Osteoblast (primary cell): ENCODE results near the gene ASTN2. TPM values are rescaled to one million over a fixed set of nuclear protein-coding genes. Genes with fewer than 3 reads are reported as not detected.

ENCODE experiments used
- DNase-seq: peaks from one replicate; pipeline ENCODE4 v3.0.0; 2011; ENCODE audit warnings: low spot score, mixed read lengths; ENCODE audit not compliant: insufficient read length; ENCODE audit errors: missing footprints
- H2AFZ ChIP-seq: 2 replicates; pipeline ENCODE4 v1.6.0; 2011; ENCODE audit warnings: mild to moderate bottlenecking, low read length
- H3K27ac ChIP-seq: 2 replicates; pipeline ENCODE4 v1.5.1; 2011; ENCODE audit warnings: mild to moderate bottlenecking, low read depth, low read length, moderate library complexity
- H3K27me3 ChIP-seq: 2 replicates; pipeline ENCODE4 v1.6.0; 2012; ENCODE audit warnings: mild to moderate bottlenecking, control low read depth, inconsistent platforms, low read length, moderate library complexity; ENCODE audit not compliant: insufficient read depth
- H3K36me3 ChIP-seq: 2 replicates; pipeline ENCODE4 v1.5.1; 2011; ENCODE audit warnings: mild to moderate bottlenecking, low read length, control low read depth, moderate library complexity; ENCODE audit not compliant: insufficient read depth
- H3K4me1 ChIP-seq: 2 replicates; pipeline ENCODE4 v1.5.1; 2011; ENCODE audit warnings: mild to moderate bottlenecking, low read length, control low read depth, moderate library complexity; ENCODE audit not compliant: insufficient read depth
- H3K4me2 ChIP-seq: 2 replicates; pipeline ENCODE4 v1.6.0; 2011; ENCODE audit warnings: mild to moderate bottlenecking, low read length; ENCODE audit not compliant: insufficient read depth
- H3K4me3 ChIP-seq: fragments of 200-600 bp; sonication (generic); 3 replicates; pipeline ENCODE4 v1.5.1; 2012; ENCODE audit warnings: mild to moderate bottlenecking, low read length, inconsistent platforms; ENCODE audit not compliant: insufficient read depth
- H3K79me2 ChIP-seq: 2 replicates; pipeline ENCODE4 v1.6.0; 2012; ENCODE audit warnings: mild to moderate bottlenecking, low read length, control low read depth, inconsistent platforms; ENCODE audit not compliant: insufficient read depth
- H3K9me3 ChIP-seq: 2 replicates; pipeline ENCODE4 v1.5.1; 2011; ENCODE audit warnings: low read depth, low read length, control low read depth
- H4K20me1 ChIP-seq: 2 replicates; pipeline ENCODE4 v1.6.0; 2012; ENCODE audit warnings: mild to moderate bottlenecking, low read length, control low read depth; ENCODE audit not compliant: insufficient read depth
- total RNA-seq: library from RNA; depleted of rRNA; stranded (reverse); fragments of >200 nt; gene quantifications from 2 replicates; pipeline ENCODE4 v1.2.3, GENCODE V29; 2012
- TF ChIP-seq, protein P1 (sequence below): IDR thresholded peaks from 2 replicates; pipeline ENCODE4 v1.5.1; 2011; ENCODE audit warnings: mild to moderate bottlenecking, low read depth, low read length, moderate library complexity; ENCODE audit errors: extremely low read depth

Gene ASTN2
- total RNA-seq, 1 donor, result 4.7 TPM

GRCh38 chr9:116437411-116438370 lies 977.2 kb downstream of the ASTN2 start:
- H3K27ac ChIP-seq, result no peak overlapping the region
- TF ChIP-seq, protein P1, sequence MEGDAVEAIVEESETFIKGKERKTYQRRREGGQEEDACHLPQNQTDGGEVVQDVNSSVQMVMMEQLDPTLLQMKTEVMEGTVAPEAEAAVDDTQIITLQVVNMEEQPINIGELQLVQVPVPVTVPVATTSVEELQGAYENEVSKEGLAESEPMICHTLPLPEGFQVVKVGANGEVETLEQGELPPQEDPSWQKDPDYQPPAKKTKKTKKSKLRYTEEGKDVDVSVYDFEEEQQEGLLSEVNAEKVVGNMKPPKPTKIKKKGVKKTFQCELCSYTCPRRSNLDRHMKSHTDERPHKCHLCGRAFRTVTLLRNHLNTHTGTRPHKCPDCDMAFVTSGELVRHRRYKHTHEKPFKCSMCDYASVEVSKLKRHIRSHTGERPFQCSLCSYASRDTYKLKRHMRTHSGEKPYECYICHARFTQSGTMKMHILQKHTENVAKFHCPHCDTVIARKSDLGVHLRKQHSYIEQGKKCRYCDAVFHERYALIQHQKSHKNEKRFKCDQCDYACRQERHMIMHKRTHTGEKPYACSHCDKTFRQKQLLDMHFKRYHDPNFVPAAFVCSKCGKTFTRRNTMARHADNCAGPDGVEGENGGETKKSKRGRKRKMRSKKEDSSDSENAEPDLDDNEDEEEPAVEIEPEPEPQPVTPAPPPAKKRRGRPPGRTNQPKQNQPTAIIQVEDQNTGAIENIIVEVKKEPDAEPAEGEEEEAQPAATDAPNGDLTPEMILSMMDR, result no peak
- H4K20me1 ChIP-seq, result no peaks in the 10 kb centered on the region
- DNase-seq, result no peak
- no peaks in the 10 kb centered on the region for H3K36me3 ChIP-seq
- no peak overlapping the region for H3K4me2 ChIP-seq
- H3K4me1 ChIP-seq, result no peaks in the 10 kb centered on the region
- no peaks in the 10 kb centered on the region for H3K9me3 ChIP-seq
- no peaks in the 10 kb centered on the region for H3K79me2 ChIP-seq
- H2AFZ ChIP-seq, result no peak overlapping the region
- H3K4me3 ChIP-seq, result no peak overlapping the region
- no peaks in the 10 kb centered on the region for H3K27me3 ChIP-seq

- no peaks in the 10 kb centered on the region for H3K9me3 ChIP-seq
- H3K4me2 ChIP-seq, result no peak overlapping the region
- no peak overlapping the region for H3K27ac ChIP-seq
- no peak overlapping the region for H3K4me3 ChIP-seq
- H4K20me1 ChIP-seq, result no peaks in the 10 kb centered on the region
- no peak overlapping the region for H2AFZ ChIP-seq
- H3K27me3 ChIP-seq, result no peaks in the 10 kb centered on the region
- TF ChIP-seq, protein P1, result no peak
- no peaks in the 10 kb centered on the region for H3K4me1 ChIP-seq
- no peak for DNase-seq
- H3K79me2 ChIP-seq, result no peaks in the 10 kb centered on the region
- no peaks in the 10 kb centered on the region for H3K36me3 ChIP-seq
Measured at GRCh38 chr9:116436121-116436520, 978.7 kb downstream of the ASTN2 start.

DNA sequence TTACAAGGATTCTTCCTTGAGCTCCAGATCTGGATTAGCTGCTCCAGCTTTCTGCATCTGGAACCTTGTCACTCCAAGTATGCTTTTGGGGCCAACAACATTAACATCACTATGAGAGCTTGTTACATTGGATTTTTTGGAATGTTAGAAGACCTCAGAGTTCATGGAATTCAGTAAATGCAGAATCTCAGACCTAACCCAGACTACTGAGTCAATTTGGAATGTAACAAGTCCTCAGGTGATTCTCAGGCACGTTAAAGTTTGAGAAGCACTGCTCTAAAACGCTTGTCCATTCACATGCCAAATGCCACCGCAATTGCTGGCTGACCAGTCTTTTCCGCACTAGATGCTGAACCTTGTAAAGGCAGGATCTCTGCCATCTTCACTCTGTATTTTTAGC lies 979.2 kb downstream of the ASTN2 start:
- Histone ChIP-seq H3K36me3 (no peaks in the 10 kb centered on the region), H2AFZ (no peak overlapping the region), H3K27ac (no peak overlapping the region), H3K27me3 (no peaks in the 10 kb centered on the region), H4K20me1 (no peaks in the 10 kb centered on the region), H3K4me1 (no peaks in the 10 kb centered on the region), H3K4me3 (no peak overlapping the region), H3K9me3 (no peaks in the 10 kb centered on the region), H3K4me2 (no peak overlapping the region), H3K79me2 (no peaks in the 10 kb centered on the region)
- TF ChIP-seq, protein P1, result no peak
- no peak for DNase-seq

DNA sequence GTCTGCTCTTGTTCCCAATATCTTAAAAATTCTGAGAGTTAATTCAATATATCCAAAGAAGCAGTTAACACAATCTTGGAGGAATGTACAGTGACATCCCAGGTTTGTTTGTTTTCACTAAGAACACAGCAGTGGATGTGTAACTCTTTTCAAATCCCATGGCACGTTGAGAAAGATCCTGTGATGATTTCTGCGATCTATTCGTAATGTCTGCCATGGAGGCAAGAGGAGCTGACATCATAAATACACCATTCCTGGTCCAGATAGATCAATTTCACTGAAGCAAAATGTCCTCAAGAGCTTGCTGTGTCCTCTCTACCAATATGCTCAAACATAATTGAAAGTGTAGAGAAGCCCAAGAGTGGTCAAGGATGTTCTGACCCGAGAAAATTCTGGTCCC lies 980.5 kb downstream of the ASTN2 start:
- no peak for DNase-seq
- no peaks in the 10 kb centered on the region for H3K9me3 ChIP-seq
- no peaks in the 10 kb centered on the region for H3K36me3 ChIP-seq
- no peak overlapping the region for H3K4me3 ChIP-seq
- H3K79me2 ChIP-seq, result no peaks in the 10 kb centered on the region
- no peaks in the 10 kb centered on the region for H3K4me1 ChIP-seq
- no peaks in the 10 kb centered on the region for H3K27me3 ChIP-seq
- no peak overlapping the region for H3K27ac ChIP-seq
- H2AFZ ChIP-seq, result no peak overlapping the region
- TF ChIP-seq, protein P1, result no peak
- no peak overlapping the region for H3K4me2 ChIP-seq
- no peaks in the 10 kb centered on the region for H4K20me1 ChIP-seq
